ENCODE measurements around the gene ST14.

Gene ST14

GRCh38 chr11:130246738-130247137 is 87.2 kb downstream of the ST14 start:
- peaks cover 5% of the 10 kb centered on the region; the same call in 1 of the 2 replicates for H3K4me1 ChIP-seq (ENCODE audit: control insufficient read depth, insufficient read depth, low read length)
- H3K4me3 ChIP-seq (ENCODE audit: low read depth, low read length) = no peak overlapping the region
- ChIA-PET CTCF (no interaction called here), POLR2A (no interaction called here)
- TF ChIP-seq WT1 (tag by site-specific recombination; IDR thresholded peaks at IDR 0.05) (no peak), ZNF791 (tag by site-specific recombination; IDR thresholded peaks at IDR 0.05) (no peak), PRDM6 (tag by site-specific recombination; IDR thresholded peaks at IDR 0.05) (peak; percentile 64), YY2 (tag by site-specific recombination; IDR thresholded peaks at IDR 0.05) (no peak), ZSCAN4 (tag by site-specific recombination; IDR thresholded peaks at IDR 0.05) (no peak), SALL2 (tag by site-specific recombination; IDR thresholded peaks at IDR 0.05; ENCODE audit: borderline replicate concordance) (no peak)
- H3K9me3 ChIP-seq (ENCODE audit: control insufficient read depth, insufficient read depth, low read depth, low read length) = no peaks in the 10 kb centered on the region
- no peaks in the 10 kb centered on the region; a peak in 1 of 3 replicates for H3K36me3 ChIP-seq (ENCODE audit: control insufficient read depth in 2 of 2, insufficient read depth in 1 of 2, low read length in 2 of 2)
- no peak overlapping the region for H3K27ac ChIP-seq (ENCODE audit: extremely low read depth, low read depth, low read length)

GRCh38 chr11:130247319-130247718 is 87.7 kb downstream of the ST14 start:
- CTCF ChIA-PET = no interaction called here
- TF ChIP-seq PRDM4 (tag by site-specific recombination; IDR thresholded peaks at IDR 0.05) = peak; percentile 79
- TF ChIP-seq, protein P1, sequence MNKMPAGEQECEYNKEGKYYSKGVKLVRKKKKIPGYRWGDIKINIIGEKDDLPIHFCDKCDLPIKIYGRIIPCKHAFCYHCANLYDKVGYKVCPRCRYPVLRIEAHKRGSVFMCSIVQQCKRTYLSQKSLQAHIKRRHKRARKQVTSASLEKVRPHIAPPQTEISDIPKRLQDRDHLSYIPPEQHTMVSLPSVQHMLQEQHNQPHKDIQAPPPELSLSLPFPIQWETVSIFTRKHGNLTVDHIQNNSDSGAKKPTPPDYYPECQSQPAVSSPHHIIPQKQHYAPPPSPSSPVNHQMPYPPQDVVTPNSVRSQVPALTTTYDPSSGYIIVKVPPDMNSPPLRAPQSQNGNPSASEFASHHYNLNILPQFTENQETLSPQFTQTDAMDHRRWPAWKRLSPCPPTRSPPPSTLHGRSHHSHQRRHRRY (tag by site-specific recombination; IDR thresholded peaks at IDR 0.05) = no peak
- TF ChIP-seq BCL6B (tag by site-specific recombination; IDR thresholded peaks at IDR 0.05) = peak; percentile 67; the same call in 1 of the 2 replicates
- POLR2A ChIA-PET = no interaction called here
- Histone ChIP-seq H3K27ac (ENCODE audit: extremely low read depth, low read depth, low read length) (no peak overlapping the region), H3K4me3 (ENCODE audit: low read depth, low read length) (no peak overlapping the region), H3K9me3 (ENCODE audit: control insufficient read depth, insufficient read depth, low read depth, low read length) (no peaks in the 10 kb centered on the region), H3K4me1 (ENCODE audit: control insufficient read depth, insufficient read depth, low read length) (peaks cover 5% of the 10 kb centered on the region; the same call in 1 of the 2 replicates), H3K36me3 (ENCODE audit: control insufficient read depth in 2 of 2, insufficient read depth in 1 of 2, low read length in 2 of 2) (no peaks in the 10 kb centered on the region; a peak in 1 of 3 replicates)

DNA sequence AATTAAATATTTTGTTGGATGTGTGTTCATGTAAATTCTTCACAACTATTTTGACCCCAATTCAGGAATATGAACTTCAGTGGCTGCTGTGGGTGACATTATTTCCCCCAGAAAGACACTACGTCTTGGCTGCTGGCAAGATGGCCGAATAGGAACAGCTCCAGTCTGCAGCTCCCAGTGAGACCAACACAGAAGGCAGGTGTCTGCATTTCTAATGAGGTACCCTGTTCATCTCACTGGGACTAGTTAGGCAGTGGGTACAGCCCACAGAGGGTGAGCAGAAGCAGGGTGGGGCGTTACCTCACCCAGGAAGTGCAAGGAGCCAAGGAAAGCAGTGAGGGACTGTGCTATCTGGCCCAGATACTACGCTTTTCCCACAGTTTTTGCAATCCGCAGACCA is 89.8 kb downstream of the ST14 start:
- H3K4me3 ChIP-seq (ENCODE audit: low read depth, low read length) = no peak overlapping the region
- peaks cover 5% of the 10 kb centered on the region; the same call in 1 of the 2 replicates for H3K4me1 ChIP-seq (ENCODE audit: control insufficient read depth, insufficient read depth, low read length)
- CTCF ChIA-PET = no interaction called here
- H3K9me3 ChIP-seq (ENCODE audit: control insufficient read depth, insufficient read depth, low read depth, low read length) = no peaks in the 10 kb centered on the region
- no peaks in the 10 kb centered on the region; a peak in 1 of 3 replicates for H3K36me3 ChIP-seq (ENCODE audit: control insufficient read depth in 2 of 2, insufficient read depth in 1 of 2, low read length in 2 of 2)
- POLR2A ChIA-PET = no interaction called here
- no peak overlapping the region for H3K27ac ChIP-seq (ENCODE audit: extremely low read depth, low read depth, low read length)
- no peak for TF ChIP-seq IKZF3 (tag by site-specific recombination; IDR thresholded peaks at IDR 0.05)
- TF ChIP-seq SP2 (tag by site-specific recombination; IDR thresholded peaks at IDR 0.05) = no peak
- TF ChIP-seq ZNF837 (tag by site-specific recombination; IDR thresholded peaks at IDR 0.05) = no peak
- no peak for TF ChIP-seq PATZ1 (tag by site-specific recombination; IDR thresholded peaks at IDR 0.05)
- no peak for TF ChIP-seq ZNF580 (tag by site-specific recombination; IDR thresholded peaks at IDR 0.05)
- no peak for TF ChIP-seq ZNF610 (tag by site-specific recombination; IDR thresholded peaks at IDR 0.05; ENCODE audit: borderline replicate concordance)
- TF ChIP-seq REST (tag by site-specific recombination; IDR thresholded peaks at IDR 0.05) = no peak
